HCT116 (cell line): ENCODE data around the gene MYBPHL. TPM values are rescaled to one million over a fixed set of nuclear protein-coding genes. Genes with fewer than 3 reads are reported as not detected.

Experiments used
- CBX3 ChIP-seq: IDR thresholded peaks from 2 replicates; pipeline ENCODE4 v1.6.1; 2012; ENCODE audit warnings: low read depth
- CEBPB ChIP-seq: IDR thresholded peaks from 2 replicates; pipeline ENCODE4 v1.6.1; 2012; ENCODE audit warnings: low read depth
- EGR1 ChIP-seq: IDR thresholded peaks from 2 replicates; pipeline ENCODE4 v1.6.1; 2012; ENCODE audit warnings: low read depth
- ELF1 ChIP-seq: IDR thresholded peaks from 2 replicates; pipeline ENCODE4 v1.6.1; 2012; ENCODE audit warnings: low read depth, borderline replicate concordance
- FOSL1 ChIP-seq: IDR thresholded peaks from 2 replicates; pipeline ENCODE4 v1.6.1; 2012; ENCODE audit warnings: low read depth
- JUND ChIP-seq: IDR thresholded peaks from 2 replicates; pipeline ENCODE4 v1.6.1; 2012
- SRF ChIP-seq: IDR thresholded peaks from 2 replicates; pipeline ENCODE4 v1.6.1; 2012; ENCODE audit warnings: low read depth
- YY1 ChIP-seq: IDR thresholded peaks from 2 replicates; pipeline ENCODE4 v1.6.1; 2011; ENCODE audit warnings: low read length, low read depth, moderate library complexity, mild to moderate bottlenecking; ENCODE audit not compliant: insufficient replicate concordance; ENCODE audit errors: extremely low read depth
- ZFX ChIP-seq: fragments of 450-650 bp; IDR thresholded peaks from 2 replicates; pipeline ENCODE4 v1.6.1; 2017
- total RNA-seq: library from RNA; stranded (reverse); gene quantifications from one replicate; pipeline ENCODE4 v1.2.1, GENCODE V29; 2021; ENCODE audit not compliant: unreplicated experiment
- TF ChIP-seq, protein P1 (sequence below), 3 experiments: fragments of 200-600 bp in 1 of 3; sonication (generic) in 1 of 3; IDR thresholded peaks in 2 of 3; conservative IDR thresholded peaks in 1 of 3; 2 replicates each; pipeline ENCODE4 v1.5.1; 2012 to 2017; ENCODE audit warnings: low read depth in 2 of 3, low read length in 2 of 3, antibody characterized with exemption in 1 of 3, borderline replicate concordance in 1 of 3, control low read depth in 1 of 3, mild to moderate bottlenecking in 1 of 3, mixed read lengths in 1 of 3, mixed run types in 1 of 3, moderate library complexity in 1 of 3; ENCODE audit not compliant: insufficient read depth in 1 of 3
- TF ChIP-seq, protein P2 (sequence below): IDR thresholded peaks from 2 replicates; pipeline ENCODE4 v1.6.1; 2012
- TF ChIP-seq, protein P3 (sequence below): IDR thresholded peaks from 2 replicates; pipeline ENCODE4 v1.6.1; 2011; ENCODE audit warnings: mild to moderate bottlenecking, low read length, moderate library complexity; ENCODE audit not compliant: insufficient replicate concordance; ENCODE audit errors: extremely low read depth
- TF ChIP-seq, protein P4 (sequence below): IDR thresholded peaks from 2 replicates; pipeline ENCODE4 v1.6.1; 2012

MYBPHL gene
- total RNA-seq, 1 experiment from 2014 or later, result 1.0 TPM

DNA sequence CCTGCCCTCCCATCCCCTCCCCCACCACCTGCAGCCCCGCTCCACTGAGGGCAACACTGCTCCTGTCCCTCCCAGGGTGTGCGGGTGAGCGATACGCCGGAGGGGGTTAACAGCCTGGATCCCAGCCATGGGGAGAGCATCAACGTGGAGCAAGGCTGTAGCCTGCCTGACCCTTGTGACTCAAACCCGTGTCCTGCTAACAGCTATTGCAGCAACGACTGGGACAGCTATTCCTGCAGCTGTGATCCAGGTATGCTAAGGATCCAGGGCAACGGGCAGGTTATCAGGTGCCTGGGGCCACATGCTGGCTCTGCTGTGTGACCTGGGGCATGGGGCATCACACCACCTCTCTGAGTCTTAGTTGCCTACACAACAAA lies 42.4 kb downstream of the MYBPHL start (continued):
- TF ChIP-seq, protein P1, sequence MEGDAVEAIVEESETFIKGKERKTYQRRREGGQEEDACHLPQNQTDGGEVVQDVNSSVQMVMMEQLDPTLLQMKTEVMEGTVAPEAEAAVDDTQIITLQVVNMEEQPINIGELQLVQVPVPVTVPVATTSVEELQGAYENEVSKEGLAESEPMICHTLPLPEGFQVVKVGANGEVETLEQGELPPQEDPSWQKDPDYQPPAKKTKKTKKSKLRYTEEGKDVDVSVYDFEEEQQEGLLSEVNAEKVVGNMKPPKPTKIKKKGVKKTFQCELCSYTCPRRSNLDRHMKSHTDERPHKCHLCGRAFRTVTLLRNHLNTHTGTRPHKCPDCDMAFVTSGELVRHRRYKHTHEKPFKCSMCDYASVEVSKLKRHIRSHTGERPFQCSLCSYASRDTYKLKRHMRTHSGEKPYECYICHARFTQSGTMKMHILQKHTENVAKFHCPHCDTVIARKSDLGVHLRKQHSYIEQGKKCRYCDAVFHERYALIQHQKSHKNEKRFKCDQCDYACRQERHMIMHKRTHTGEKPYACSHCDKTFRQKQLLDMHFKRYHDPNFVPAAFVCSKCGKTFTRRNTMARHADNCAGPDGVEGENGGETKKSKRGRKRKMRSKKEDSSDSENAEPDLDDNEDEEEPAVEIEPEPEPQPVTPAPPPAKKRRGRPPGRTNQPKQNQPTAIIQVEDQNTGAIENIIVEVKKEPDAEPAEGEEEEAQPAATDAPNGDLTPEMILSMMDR (IDR thresholded peaks at IDR 0.05 in 2 of 3, conservative IDR thresholded peaks at IDR 0.05 in 1 of 3; ENCODE audit: borderline replicate concordance in 1 of 3, insufficient read depth in 1 of 3, low read depth in 2 of 3, low read length in 2 of 3), result no peak
- no peak for TF ChIP-seq CEBPB
- no peak for TF ChIP-seq ZFX
- no peak for TF ChIP-seq CBX3
- TF ChIP-seq SRF, result no peak
- TF ChIP-seq ELF1, result no peak
- TF ChIP-seq YY1, result no peak
- TF ChIP-seq, protein P2, sequence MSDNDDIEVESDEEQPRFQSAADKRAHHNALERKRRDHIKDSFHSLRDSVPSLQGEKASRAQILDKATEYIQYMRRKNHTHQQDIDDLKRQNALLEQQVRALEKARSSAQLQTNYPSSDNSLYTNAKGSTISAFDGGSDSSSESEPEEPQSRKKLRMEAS, result no peak
- TF ChIP-seq JUND, result no peak
- no peak for TF ChIP-seq EGR1
- TF ChIP-seq, protein P3, sequence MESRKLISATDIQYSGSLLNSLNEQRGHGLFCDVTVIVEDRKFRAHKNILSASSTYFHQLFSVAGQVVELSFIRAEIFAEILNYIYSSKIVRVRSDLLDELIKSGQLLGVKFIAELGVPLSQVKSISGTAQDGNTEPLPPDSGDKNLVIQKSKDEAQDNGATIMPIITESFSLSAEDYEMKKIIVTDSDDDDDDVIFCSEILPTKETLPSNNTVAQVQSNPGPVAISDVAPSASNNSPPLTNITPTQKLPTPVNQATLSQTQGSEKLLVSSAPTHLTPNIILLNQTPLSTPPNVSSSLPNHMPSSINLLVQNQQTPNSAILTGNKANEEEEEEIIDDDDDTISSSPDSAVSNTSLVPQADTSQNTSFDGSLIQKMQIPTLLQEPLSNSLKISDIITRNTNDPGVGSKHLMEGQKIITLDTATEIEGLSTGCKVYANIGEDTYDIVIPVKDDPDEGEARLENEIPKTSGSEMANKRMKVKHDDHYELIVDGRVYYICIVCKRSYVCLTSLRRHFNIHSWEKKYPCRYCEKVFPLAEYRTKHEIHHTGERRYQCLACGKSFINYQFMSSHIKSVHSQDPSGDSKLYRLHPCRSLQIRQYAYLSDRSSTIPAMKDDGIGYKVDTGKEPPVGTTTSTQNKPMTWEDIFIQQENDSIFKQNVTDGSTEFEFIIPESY, result no peak
- TF ChIP-seq, protein P4, sequence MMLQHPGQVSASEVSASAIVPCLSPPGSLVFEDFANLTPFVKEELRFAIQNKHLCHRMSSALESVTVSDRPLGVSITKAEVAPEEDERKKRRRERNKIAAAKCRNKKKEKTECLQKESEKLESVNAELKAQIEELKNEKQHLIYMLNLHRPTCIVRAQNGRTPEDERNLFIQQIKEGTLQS, result no peak
- TF ChIP-seq FOSL1, result no peak
